Activated T-helper 2 cell treated with anti-CD3 and anti-CD28 coated beads, Interferon-gamma antibody, Interleukin-2, Interleukin-4, amounts not matched to agents 10 μg/mL and 5 μg/mL and 100 μg/mL, durations not matched to agents 14 hours and 24 hours and 36 hours (primary cell): Measurements from ENCODE around the gene FBXL20. TPM values are rescaled to one million over a fixed set of nuclear protein-coding genes. Genes with fewer than 3 reads are reported as not detected.
"Not testable (repeated sequence)": the region's sequence is repeated elsewhere in the genome, so short reads cannot be mapped to it uniquely, and the experiment has no call there.

Experiments
- DNase-seq: peaks from one replicate; pipeline ENCODE4 v3.0.0; 2021; ENCODE audit warnings: low spot score
- H3K27ac Mint-ChIP-seq: one replicate; pipeline ENCODE4 v1.8.0; 2021; ENCODE audit warnings: mixed read lengths
- H3K27me3 Mint-ChIP-seq: one replicate; pipeline ENCODE4 v1.8.0; 2021; ENCODE audit warnings: low read depth, mixed read lengths
- H3K36me3 Mint-ChIP-seq: one replicate; pipeline ENCODE4 v1.8.0; 2021; ENCODE audit warnings: low read depth, mixed read lengths
- H3K4me1 Mint-ChIP-seq: one replicate; pipeline ENCODE4 v1.8.0; 2021; ENCODE audit warnings: low read depth, mixed read lengths
- H3K4me3 Mint-ChIP-seq: one replicate; pipeline ENCODE4 v1.8.0; 2021; ENCODE audit warnings: low read depth, mild to moderate bottlenecking, moderate library complexity, mixed read lengths
- H3K9me3 Mint-ChIP-seq: one replicate; pipeline ENCODE4 v1.8.0; 2021; ENCODE audit warnings: mixed read lengths
- intact Hi-C: fragments of 100-400 bp; cut with micrococcal nuclease; formaldehyde crosslinking; loops from one replicate; pipeline ENCODE4 v1.15.1; 2023
- total RNA-seq: library from RNA; stranded (reverse); gene quantifications from 2 replicates; pipeline ENCODE4 v1.2.3, GENCODE V29; 2022

The FBXL20 gene
- total RNA-seq, 1 donor from 2014 or later, result 18.8 TPM

- intact Hi-C loops, result loop anchor here (2.0 kb wide), 2 partner anchors 46 to 56 kb away; partner anchors contain the start of genes CDK12 and MED1
- Mint-ChIP-seq H3K36me3 (peaks cover 43% of the 10 kb centered on the region), H3K9me3 (no peaks in the 10 kb centered on the region), H3K4me3 (peak overlapping the region; percentile 17), H3K4me1 (peaks cover 42% of the 10 kb centered on the region), H3K27ac (peak overlapping the region; percentile 84), H3K27me3 (no peaks in the 10 kb centered on the region)
- DNase-seq, result no peak
Measured at GRCh38 chr17:39404542-39405378, 3.3 kb upstream of the FBXL20 start.

GRCh38 chr17:39402890-39403605 lies 1.6 kb upstream of the FBXL20 start:
- H3K4me3 Mint-ChIP-seq, result peak overlapping the region; percentile 34
- no peaks in the 10 kb centered on the region for H3K9me3 Mint-ChIP-seq
- intact Hi-C loops, result no loop called here
- no peak for DNase-seq
- peaks cover 42% of the 10 kb centered on the region for H3K4me1 Mint-ChIP-seq
- H3K36me3 Mint-ChIP-seq, result peaks cover 26% of the 10 kb centered on the region
- no peak overlapping the region for H3K27ac Mint-ChIP-seq
- H3K27me3 Mint-ChIP-seq, result no peaks in the 10 kb centered on the region

- Mint-ChIP-seq H3K27me3 (no peaks in the 10 kb centered on the region), H3K9me3 (no peaks in the 10 kb centered on the region), H3K4me3 (peak overlapping the region; percentile 93), H3K4me1 (peaks cover 39% of the 10 kb centered on the region), H3K27ac (peak overlapping the region; percentile 94), H3K36me3 (peaks cover 19% of the 10 kb centered on the region)
- DNase-seq, result peak; percentile 84
- intact Hi-C loops, result no loop called here
Measured at GRCh38 chr17:39402244-39402889, 941 bp upstream of the FBXL20 start.

GRCh38 chr17:39400547-39401411 lies 647 bp downstream of the FBXL20 start:
- no peaks in the 10 kb centered on the region for H3K27me3 Mint-ChIP-seq
- H3K4me3 Mint-ChIP-seq, result peak overlapping the region; percentile 93
- H3K4me1 Mint-ChIP-seq, result peaks cover 32% of the 10 kb centered on the region
- H3K9me3 Mint-ChIP-seq, result no peaks in the 10 kb centered on the region
- H3K36me3 Mint-ChIP-seq, result peaks cover 12% of the 10 kb centered on the region
- intact Hi-C loops, result no loop called here
- no peak for DNase-seq
- peak overlapping the region; percentile 87 for H3K27ac Mint-ChIP-seq

GRCh38 chr17:39399791-39400190 lies 1.6 kb downstream of the FBXL20 start:
- no peak overlapping the region for H3K27ac Mint-ChIP-seq
- H3K36me3 Mint-ChIP-seq, result peaks cover 4% of the 10 kb centered on the region
- H3K9me3 Mint-ChIP-seq, result no peaks in the 10 kb centered on the region
- intact Hi-C loops, result loop anchor here (2.0 kb wide), 1 partner anchor 193 kb away; no protein-coding TSS in a partner anchor
- H3K4me3 Mint-ChIP-seq, result peak overlapping the region; percentile 93
- H3K4me1 Mint-ChIP-seq, result peaks cover 22% of the 10 kb centered on the region
- H3K27me3 Mint-ChIP-seq, result no peaks in the 10 kb centered on the region
- no peak for DNase-seq

- DNase-seq, result no peak
- Mint-ChIP-seq H3K4me1 (no peaks in the 10 kb centered on the region), H3K4me3 (no peak overlapping the region)
Measured at GRCh38 chr17:39393736-39394135, 7.7 kb downstream of the FBXL20 start.

GRCh38 chr17:39391448-39391847 lies 10.0 kb downstream of the FBXL20 start:
- no peaks in the 10 kb centered on the region for H3K36me3 Mint-ChIP-seq
- H3K27me3 Mint-ChIP-seq, result no peaks in the 10 kb centered on the region
- no peaks in the 10 kb centered on the region for H3K9me3 Mint-ChIP-seq
- no peaks in the 10 kb centered on the region for H3K4me1 Mint-ChIP-seq
- no peak for DNase-seq
- H3K4me3 Mint-ChIP-seq, result no peak overlapping the region
- H3K27ac Mint-ChIP-seq, result no peak overlapping the region
- intact Hi-C loops, result no loop called here

More at GRCh38 chr17:39393736-39394135, 7.7 kb downstream of the FBXL20 start:
- Mint-ChIP-seq H3K36me3 (no peaks in the 10 kb centered on the region), H3K27ac (no peak overlapping the region), H3K27me3 (no peaks in the 10 kb centered on the region), H3K9me3 (no peaks in the 10 kb centered on the region)
- intact Hi-C loops, result no loop called here

- Mint-ChIP-seq H3K4me3 (no peak overlapping the region), H3K9me3 (no peaks in the 10 kb centered on the region), H3K27ac (no peak overlapping the region), H3K4me1 (no peaks in the 10 kb centered on the region), H3K36me3 (no peaks in the 10 kb centered on the region), H3K27me3 (no peaks in the 10 kb centered on the region)
- no peak for DNase-seq
- intact Hi-C loops, result no loop called here
Measured at GRCh38 chr17:39385040-39385439, 16.4 kb downstream of the FBXL20 start.

GRCh38 chr17:39380144-39380543 lies 21.3 kb downstream of the FBXL20 start:
- no peak overlapping the region for H3K27ac Mint-ChIP-seq
- intact Hi-C loops, result no loop called here
- no peaks in the 10 kb centered on the region for H3K27me3 Mint-ChIP-seq
- no peaks in the 10 kb centered on the region for H3K9me3 Mint-ChIP-seq
- no peak for DNase-seq
- no peak overlapping the region for H3K4me3 Mint-ChIP-seq
- H3K4me1 Mint-ChIP-seq, result peaks cover 6% of the 10 kb centered on the region
- no peaks in the 10 kb centered on the region for H3K36me3 Mint-ChIP-seq

GRCh38 chr17:39376434-39376833 lies 25.0 kb downstream of the FBXL20 start:
- Mint-ChIP-seq H3K27ac (no peak overlapping the region), H3K4me1 (peaks cover 6% of the 10 kb centered on the region), H3K9me3 (no peaks in the 10 kb centered on the region), H3K4me3 (no peak overlapping the region), H3K36me3 (no peaks in the 10 kb centered on the region), H3K27me3 (no peaks in the 10 kb centered on the region)
- DNase-seq, result no peak
- intact Hi-C loops, result no loop called here

GRCh38 chr17:39367805-39368204 lies 33.6 kb downstream of the FBXL20 start:
- H3K36me3 Mint-ChIP-seq, DNase-seq, H3K27ac Mint-ChIP-seq, H3K4me1 Mint-ChIP-seq, H3K9me3 Mint-ChIP-seq, H3K27me3 Mint-ChIP-seq, H3K4me3 Mint-ChIP-seq, intact Hi-C loops: not testable (repeated sequence)

GRCh38 chr17:39365872-39366271 lies 35.6 kb downstream of the FBXL20 start:
- Mint-ChIP-seq H3K4me1 (no peaks in the 10 kb centered on the region), H3K27me3 (no peaks in the 10 kb centered on the region), H3K9me3 (no peaks in the 10 kb centered on the region), H3K27ac (no peak overlapping the region), H3K36me3 (no peaks in the 10 kb centered on the region), H3K4me3 (no peak overlapping the region)
- intact Hi-C loops, result no loop called here
- DNase-seq, result no peak
